Activated effector memory CD4-positive, alpha-beta T cell treated with Interleukin-2 at 50 U/mL for 16 hours (primary cell): Measurements from ENCODE around the gene ETV3L.
"Not testable (repeated sequence)": the region's sequence is repeated elsewhere in the genome, so short reads cannot be mapped to it uniquely, and the experiment has no call there.

ENCODE experiments used
- DNase-seq: peaks from one replicate; pipeline ENCODE4 v3.0.0-alpha.2; 2020

The ETV3L gene

DNA sequence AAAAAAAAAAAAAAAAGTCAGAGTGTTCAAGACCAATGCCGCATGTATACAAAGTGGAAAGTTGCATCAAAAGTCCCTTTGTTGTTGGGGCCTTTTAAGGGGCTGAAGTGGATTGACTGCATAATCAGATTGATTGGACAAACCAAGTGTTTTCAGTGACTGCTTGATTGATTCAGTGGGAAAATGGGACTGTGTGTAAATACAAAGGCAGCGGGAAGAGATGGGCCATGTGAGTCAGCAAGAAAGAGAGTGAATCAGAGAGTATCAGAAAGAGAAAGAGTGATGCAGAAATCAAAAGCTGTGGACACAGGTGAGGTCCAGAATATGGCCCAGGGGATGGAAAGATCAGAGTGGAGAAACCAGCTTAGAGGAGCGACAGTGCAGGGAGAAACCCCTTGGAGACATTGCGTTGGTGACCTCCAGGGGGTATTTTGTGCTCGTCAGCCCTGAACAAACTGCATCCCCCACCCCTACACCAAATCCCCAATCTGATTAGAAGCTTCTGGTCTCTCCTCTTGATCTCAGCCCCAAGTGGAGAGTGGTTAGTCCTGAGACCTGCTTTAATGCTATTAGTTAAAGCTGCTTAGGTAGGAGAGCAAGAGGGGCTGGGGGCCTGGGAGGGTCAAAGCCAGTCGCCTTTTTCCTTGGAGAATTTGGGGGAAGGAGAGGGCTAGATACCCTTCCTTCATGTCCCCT lies 5.1 kb upstream of the ETV3L start:
- no peak for DNase-seq

DNA sequence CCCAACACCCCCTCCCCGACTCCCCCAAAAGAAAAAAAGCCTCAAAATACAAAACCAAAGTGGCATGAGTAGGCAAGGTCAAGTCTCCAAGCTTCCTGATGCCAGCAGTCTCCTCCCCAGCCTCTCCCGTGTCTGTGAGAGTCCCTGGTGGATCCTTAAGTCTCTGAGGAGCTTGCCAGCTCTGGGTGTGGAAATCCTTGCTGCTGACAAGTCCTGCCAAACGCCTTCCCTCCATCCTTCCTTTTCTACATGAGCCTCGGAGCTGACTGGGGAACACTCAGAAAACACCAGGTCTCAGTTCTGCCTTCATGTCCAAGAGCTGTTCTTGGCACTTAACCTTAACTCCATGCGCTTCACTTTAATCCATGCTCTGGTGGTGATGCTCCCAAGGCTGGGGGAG lies 3.7 kb upstream of the ETV3L start:
- no peak for DNase-seq

- no peak for DNase-seq
Measured at GRCh38 chr1:157101149-157101548, 1.5 kb upstream of the ETV3L start.

- not testable (repeated sequence) for DNase-seq
Measured at GRCh38 chr1:157098987-157099632, 498 bp downstream of the ETV3L start.

- no peak for DNase-seq
Measured at GRCh38 chr1:157098519-157098918, 1.1 kb downstream of the ETV3L start.

DNA sequence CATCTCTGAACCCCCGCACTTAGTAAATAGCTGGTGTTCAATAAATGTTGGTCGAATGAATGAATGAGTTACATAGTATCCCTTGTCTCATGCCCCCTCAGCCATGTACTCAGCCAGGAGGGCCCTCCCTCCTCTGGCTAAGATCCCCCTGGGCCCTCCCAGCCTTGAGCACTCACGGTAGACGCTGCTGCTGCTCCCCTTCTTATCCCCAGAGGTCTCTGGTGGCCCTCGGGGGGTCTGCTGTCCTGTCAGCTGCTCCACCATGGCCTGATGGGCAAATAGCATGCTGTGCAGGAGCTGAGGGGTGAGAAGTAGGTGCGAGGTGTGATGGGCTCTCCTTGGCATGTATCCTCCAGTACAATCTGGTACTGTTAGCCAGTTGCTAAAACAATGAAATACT lies 1.9 kb downstream of the ETV3L start:
- no peak for DNase-seq

DNA sequence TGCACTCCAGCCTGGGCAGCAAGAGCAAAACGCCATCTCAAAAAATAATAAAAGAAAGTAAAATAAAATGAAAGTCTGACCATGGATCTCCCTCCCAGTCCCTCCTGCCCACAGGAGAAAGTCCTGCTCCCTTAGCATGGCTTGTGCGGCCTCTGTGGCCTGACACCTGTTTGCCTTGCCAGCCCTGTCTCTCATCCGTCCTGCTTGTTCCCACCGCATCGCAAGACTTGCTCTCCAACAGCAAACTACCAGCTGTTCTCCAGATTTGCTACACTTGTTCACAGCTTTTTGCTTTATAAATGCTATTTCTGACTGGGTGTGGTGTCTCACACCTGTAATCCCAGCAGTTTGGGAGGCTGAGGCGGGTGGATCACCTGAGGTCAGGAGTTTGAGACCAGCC lies 2.7 kb downstream of the ETV3L start:
- DNase-seq, result no peak

DNA sequence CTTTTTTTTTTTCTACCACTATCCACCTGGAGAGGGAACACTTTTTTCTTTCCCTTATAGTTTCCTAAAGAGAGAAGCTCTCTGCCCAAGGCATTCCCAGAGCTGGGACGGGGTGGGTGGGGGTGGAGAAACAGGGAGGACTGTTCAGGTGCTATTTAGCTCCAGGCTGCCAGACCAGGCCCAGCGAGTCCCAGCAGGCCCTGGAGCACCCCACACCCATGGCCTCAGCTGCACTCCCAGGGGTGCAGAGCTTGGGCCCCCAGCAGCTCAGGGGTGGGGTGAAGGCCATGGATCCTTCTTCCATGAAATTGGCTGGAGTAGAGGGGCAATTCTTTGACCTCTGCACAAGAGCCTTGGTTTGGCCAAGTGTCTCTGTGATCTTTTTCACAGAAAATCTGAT lies 4.1 kb downstream of the ETV3L start:
- DNase-seq, result no peak

DNA sequence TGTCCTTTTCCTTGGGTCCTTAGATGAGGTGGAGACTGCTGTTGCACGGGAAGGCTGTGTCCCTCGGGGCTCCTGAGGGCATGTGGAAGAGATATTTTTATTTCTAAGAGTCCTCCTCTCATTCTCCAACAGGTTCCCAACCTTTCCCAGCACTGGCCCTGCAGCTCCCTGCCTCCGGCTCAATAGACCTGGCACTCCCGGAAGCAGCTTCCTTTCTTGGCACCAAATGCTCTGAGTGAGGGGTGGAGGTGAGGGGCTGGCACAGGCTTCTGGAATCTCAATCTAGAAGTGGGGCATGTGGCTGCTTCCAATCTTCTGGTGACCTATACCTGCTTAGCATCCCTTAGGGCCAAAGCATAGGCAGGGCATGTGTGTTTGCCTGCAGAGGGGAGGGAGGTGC lies 4.5 kb downstream of the ETV3L start:
- DNase-seq, result no peak

GRCh38 chr1:157092831-157093230 lies 6.8 kb downstream of the ETV3L start:
- no peak for DNase-seq

GRCh38 chr1:157091668-157092273 lies 7.8 kb downstream of the ETV3L start:
- no peak for DNase-seq

GRCh38 chr1:157091186-157091585 lies 8.4 kb downstream of the ETV3L start:
- no peak for DNase-seq

DNA sequence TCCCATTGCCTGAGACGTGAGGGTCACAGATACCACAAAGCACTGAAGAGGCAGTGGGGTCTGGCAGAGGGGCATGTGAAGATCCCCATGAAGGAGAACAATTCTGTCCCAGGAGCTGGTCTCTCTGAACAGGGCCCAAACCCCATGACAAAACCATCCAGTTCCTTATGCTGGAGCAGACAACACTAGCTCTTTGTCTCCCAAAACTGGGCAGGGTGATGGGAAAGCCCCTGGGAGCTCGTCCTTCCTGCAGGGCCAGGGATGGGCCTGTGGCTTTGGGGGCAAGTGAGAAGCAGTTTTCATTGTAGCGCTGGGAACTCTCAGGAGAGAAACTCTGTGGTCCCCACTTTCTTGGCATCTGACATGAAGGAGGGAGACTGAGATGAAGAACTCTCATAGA lies 8.8 kb downstream of the ETV3L start:
- no peak for DNase-seq

DNA sequence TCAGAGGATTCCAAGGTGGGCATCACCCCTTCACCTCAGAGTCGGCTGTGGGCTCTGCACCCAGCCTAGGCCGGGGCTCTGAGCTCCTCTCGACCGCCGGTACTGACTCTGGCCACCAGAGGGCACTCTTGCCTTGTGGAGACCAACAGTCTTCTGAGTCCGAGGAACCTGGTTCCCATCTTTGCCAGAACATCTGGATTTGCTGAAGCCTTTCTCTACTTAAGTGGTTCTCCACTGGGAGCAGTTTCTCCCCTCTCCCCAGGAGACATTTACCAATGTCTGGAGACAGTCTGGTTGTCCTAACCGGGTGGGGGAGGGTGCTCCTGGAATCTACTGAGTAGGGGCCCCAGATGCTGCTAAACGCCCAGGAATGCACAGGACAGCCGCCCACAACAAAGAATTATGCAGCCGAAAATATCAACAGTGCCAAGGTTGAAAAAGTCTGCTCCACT lies 9.4 kb downstream of the ETV3L start:
- peak; percentile 68 for DNase-seq

GRCh38 chr1:157089789-157090188 lies 9.8 kb downstream of the ETV3L start:
- no peak for DNase-seq

DNA sequence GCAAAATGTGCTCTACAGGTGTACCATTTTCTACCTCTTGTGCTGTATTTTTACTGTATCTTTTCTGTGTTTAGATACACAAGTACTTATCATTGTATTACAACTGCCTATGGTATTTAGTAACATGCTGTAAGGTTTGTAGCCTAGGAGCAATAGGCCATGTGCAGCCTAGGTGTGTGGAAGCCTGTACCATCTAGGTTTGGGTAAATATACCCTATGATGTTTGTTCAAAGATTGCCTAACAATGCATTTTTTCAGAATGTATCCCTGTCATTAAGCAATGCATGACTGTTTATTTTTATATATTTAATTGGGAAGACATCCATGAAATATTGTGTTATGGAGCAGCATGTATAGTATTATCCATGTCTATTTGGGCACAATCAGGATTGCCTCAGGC lies 11.0 kb downstream of the ETV3L start:
- no peak for DNase-seq

DNA sequence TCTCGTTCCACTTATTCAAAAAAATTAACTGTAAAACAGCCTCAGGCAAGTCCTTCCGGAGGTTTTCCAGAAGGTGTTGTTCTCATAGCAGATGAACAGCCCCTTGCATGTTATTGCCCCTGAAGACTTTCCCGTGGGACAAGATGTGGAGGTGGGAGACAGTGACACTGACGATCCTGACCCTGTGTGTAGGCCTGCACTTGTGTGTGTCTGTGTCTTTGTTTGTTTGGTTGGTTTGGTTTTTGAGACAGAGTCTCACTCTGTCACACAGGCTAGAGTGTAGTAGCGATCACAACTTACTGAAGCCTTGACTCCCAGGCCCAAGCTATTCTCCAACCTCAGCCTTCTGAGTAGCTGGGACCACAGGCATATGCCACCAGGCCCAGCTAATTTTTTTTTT lies 12.6 kb downstream of the ETV3L start:
- no peak for DNase-seq

DNA sequence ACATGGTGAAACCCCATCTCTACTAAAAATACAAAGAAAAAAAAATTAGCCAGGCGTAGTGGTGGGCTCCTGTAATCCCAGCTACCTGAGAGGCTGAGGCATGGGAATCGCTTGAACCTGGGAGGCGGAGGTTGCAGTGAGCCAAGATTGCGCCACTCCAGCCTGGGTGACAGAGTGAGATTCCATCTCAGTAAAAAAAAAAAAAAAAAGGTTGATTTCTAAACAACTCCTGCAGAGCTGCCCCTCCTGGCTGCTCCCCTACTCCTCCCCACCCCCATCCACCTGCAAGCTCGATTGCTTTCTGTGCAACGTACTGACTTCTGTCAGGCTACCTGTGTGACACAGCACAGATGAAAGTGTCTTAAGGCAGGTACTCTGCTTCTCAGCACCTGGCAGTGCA lies 13.3 kb downstream of the ETV3L start:
- no peak for DNase-seq

GRCh38 chr1:157085421-157085820 lies 14.2 kb downstream of the ETV3L start:
- DNase-seq, result no peak

DNA sequence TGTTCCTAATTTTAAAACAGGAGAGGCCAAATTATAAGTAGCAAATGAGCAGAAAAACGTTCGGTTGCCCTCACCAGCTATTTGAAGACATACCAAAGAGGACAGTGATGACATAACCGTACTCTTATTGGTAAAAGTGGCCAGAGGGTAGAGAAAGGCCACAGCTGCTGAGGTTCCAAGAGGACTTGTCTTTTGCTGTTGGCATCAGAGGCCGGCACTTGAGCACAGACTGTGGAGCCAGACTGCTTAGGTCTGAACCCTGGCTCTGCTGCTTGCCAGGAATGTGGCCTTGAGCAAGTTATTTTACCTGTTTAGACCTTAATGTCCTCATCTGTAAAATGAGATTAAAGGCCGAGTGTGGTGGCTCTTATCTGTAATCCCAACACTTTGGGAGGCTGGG lies 14.9 kb downstream of the ETV3L start:
- DNase-seq, result no peak

DNA sequence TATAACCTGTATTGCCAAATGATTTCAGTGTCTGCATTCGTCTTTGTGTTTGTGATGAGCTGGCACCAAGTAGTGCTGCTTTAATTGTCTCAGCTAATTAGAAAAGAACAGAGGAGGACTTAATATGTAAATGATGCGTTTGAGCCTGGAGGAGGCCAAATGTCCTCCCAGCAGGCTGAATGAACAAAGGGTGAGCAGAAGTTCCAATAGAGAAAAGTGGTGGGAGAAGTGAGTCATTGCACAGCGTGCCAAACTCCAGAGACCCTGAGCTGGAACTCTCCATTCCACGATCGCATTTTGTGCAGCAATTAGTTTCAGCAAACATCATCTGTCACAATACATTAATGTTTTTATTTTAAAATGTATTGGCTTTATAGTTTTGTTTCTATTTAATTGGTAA lies 17.9 kb downstream of the ETV3L start:
- DNase-seq, result no peak

DNA sequence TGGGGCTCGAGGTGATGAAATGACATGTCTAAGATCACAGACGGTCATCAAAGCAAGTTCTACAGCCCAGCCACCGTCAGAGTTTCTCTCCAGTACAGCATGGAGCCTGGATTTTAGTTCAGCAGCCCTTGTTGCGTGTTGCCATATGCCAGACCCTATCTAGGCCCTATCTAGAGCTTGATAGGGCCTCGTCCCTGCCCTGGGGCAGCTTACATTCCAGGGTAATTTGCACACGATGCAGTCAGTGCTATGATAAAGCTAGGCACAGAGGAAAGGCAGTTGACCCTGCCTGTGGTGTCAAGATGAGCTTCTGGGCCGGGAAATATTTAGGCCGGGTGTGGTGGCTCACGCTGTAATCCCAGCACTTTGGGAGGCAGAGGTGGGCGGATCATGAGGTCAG lies 18.9 kb downstream of the ETV3L start:
- no peak for DNase-seq

GRCh38 chr1:157077394-157077793 lies 22.2 kb downstream of the ETV3L start:
- no peak for DNase-seq

- DNase-seq, result no peak
Measured at GRCh38 chr1:157073944-157074685, 25.5 kb downstream of the ETV3L start.
